SK-N-SH (cell line): ENCODE measurements around the gene KCND3. TPM values are rescaled to one million over a fixed set of nuclear protein-coding genes. Genes with fewer than 3 reads are reported as not detected.

ENCODE experiments used
- CTCF ChIA-PET: fragments of 300-600, 350-600 bp; formaldehyde crosslinking; extraction: SDS; loops from one replicate; lab custom pipeline; 2021; lab: Yijun Ruan, JAX
- POLR2A ChIA-PET: fragments of 350-600 bp; sonication (Branson Sonifier 250); formaldehyde crosslinking; extraction: SDS; loops from one replicate; lab custom pipeline; 2020; ENCODE audit warnings: antibody characterized with exemption, inconsistent platforms; lab: Yijun Ruan, JAX
- DNase-seq: peaks from one replicate; pipeline ENCODE4 v3.0.0; 2012
- H2AFZ ChIP-seq: fragments of 200-600 bp; sonication (generic); 2 replicates; pipeline ENCODE4 v1.8.1; 2016; ENCODE audit warnings: antibody characterized with exemption, mild to moderate bottlenecking, low read depth
- H3F3A ChIP-seq: fragments of 200-600 bp; sonication (generic); replicated peaks from 2 replicates; pipeline ENCODE3; 2016; ENCODE audit warnings: antibody characterized with exemption, mild to moderate bottlenecking; ENCODE audit not compliant: insufficient read depth
- H3K27ac ChIP-seq, 2 experiments: fragments of 200-500 bp in 1 of 2; fragments of 200-600 bp in 1 of 2; sonication (Bioruptor generic) in 1 of 2; sonication (generic), shearing (Covaris generic) in 1 of 2; 2 replicates each; pipeline versions ENCODE4 v1.5.1 to v1.6.1; 2014 to 2016; ENCODE audit warnings: low read depth in 2 of 2, inconsistent platforms in 1 of 2, low read length in 1 of 2, mild to moderate bottlenecking in 1 of 2, mixed read lengths in 1 of 2
- H3K27me3 ChIP-seq: fragments of 200-600 bp; sonication (generic), shearing (Covaris generic); 2 replicates; pipeline ENCODE4 v1.6.1; 2016; ENCODE audit warnings: mixed run types; ENCODE audit not compliant: insufficient read depth
- H3K36me3 ChIP-seq, 2 experiments: fragments of 200-500 bp in 1 of 2; fragments of 200-600 bp in 1 of 2; sonication (Bioruptor generic) in 1 of 2; sonication (generic) in 1 of 2; replicated peaks in 1 of 2; 2 replicates each; pipeline versions ENCODE3 to v1.5.1; 2014 to 2016; ENCODE audit warnings: low read length in 1 of 2, mild to moderate bottlenecking in 1 of 2; ENCODE audit not compliant: insufficient read depth in 2 of 2, control insufficient read depth in 1 of 2
- H3K4me1 ChIP-seq, 2 experiments: fragments of 200-500 bp in 1 of 2; fragments of 200-600 bp in 1 of 2; sonication (Bioruptor generic) in 1 of 2; sonication (generic), shearing (Covaris generic) in 1 of 2; 2 replicates each; pipeline versions ENCODE4 v1.5.1 to v1.6.1; 2014 to 2016; ENCODE audit warnings: low read depth in 1 of 2, low read length in 1 of 2, mixed run types in 1 of 2; ENCODE audit not compliant: insufficient read depth in 2 of 2, control insufficient read depth in 1 of 2
- H3K4me2 ChIP-seq: fragments of 200-600 bp; sonication (generic), shearing (Covaris generic); 2 replicates; pipeline ENCODE4 v1.6.1; 2017; ENCODE audit warnings: mixed run types
- H3K4me3 ChIP-seq, 2 experiments: fragments of 200-500 bp in 1 of 2; fragments of 200-600 bp in 1 of 2; sonication (Bioruptor generic) in 1 of 2; sonication (generic), shearing (Covaris generic) in 1 of 2; 2 replicates each; pipeline versions ENCODE4 v1.5.1 to v1.8.1; 2014 to 2016; ENCODE audit warnings: low read depth in 2 of 2, inconsistent platforms in 1 of 2, low read length in 1 of 2, mild to moderate bottlenecking in 1 of 2, mixed read lengths in 1 of 2, moderate library complexity in 1 of 2
- H3K79me2 ChIP-seq: fragments of 200-600 bp; sonication (generic); 2 replicates; pipeline ENCODE4 v1.8.1; 2017; ENCODE audit warnings: mild to moderate bottlenecking; ENCODE audit not compliant: insufficient read depth
- H3K9ac ChIP-seq: fragments of 200-600 bp; sonication (generic); 2 replicates; pipeline ENCODE4 v1.6.1; 2017; ENCODE audit warnings: mixed run types
- H3K9me2 ChIP-seq: fragments of 200-600 bp; sonication (generic); 2 replicates; pipeline ENCODE4 v1.6.1; 2017; ENCODE audit warnings: mixed run types
- H3K9me3 ChIP-seq: fragments of 200-600 bp; sonication (generic); 2 replicates; pipeline ENCODE4 v1.6.1; 2017; ENCODE audit warnings: mixed run types, mild to moderate bottlenecking, moderate library complexity
- H4K20me1 ChIP-seq: fragments of 200-600 bp; sonication (generic); 2 replicates; pipeline ENCODE4 v1.6.1; 2017; ENCODE audit warnings: mild to moderate bottlenecking, mixed run types; ENCODE audit not compliant: insufficient read depth
- CHD2 ChIP-seq: fragments of 150-350 bp; IDR thresholded peaks from 2 replicates; pipeline ENCODE4 v1.6.1; 2018; ENCODE audit warnings: low read length; ENCODE audit not compliant: partially characterized antibody
- EP300 ChIP-seq, 2 experiments: IDR thresholded peaks; 2 replicates each; pipeline versions ENCODE4 v1.4.0 to v1.6.1; 2012; ENCODE audit warnings: borderline replicate concordance in 1 of 2, low read depth in 1 of 2, low read length in 1 of 2
- EZH2phosphoT487 ChIP-seq: fragments of 200-600 bp; sonication (generic); IDR thresholded peaks from 2 replicates; pipeline ENCODE4 v1.6.1; 2017; ENCODE audit warnings: low read depth, mixed run types, mild to moderate bottlenecking, antibody characterized with exemption, moderate library complexity, borderline replicate concordance
- FOSL2 ChIP-seq: IDR thresholded peaks from 2 replicates; pipeline ENCODE4 v1.4.0; 2012; ENCODE audit warnings: low read depth, mild to moderate bottlenecking, moderate library complexity, borderline replicate concordance
- FOXJ3 ChIP-seq: sonication (generic); formaldehyde crosslinking; IDR thresholded peaks from 2 replicates; pipeline ENCODE4 v1.5.1; 2020; ENCODE audit warnings: mild to moderate bottlenecking, missing genetic modification reagents
- FOXM1 ChIP-seq: IDR thresholded peaks from 2 replicates; pipeline ENCODE4 v1.4.0; 2012; ENCODE audit warnings: low read depth, mild to moderate bottlenecking
- GABPA ChIP-seq: IDR thresholded peaks from 2 replicates; pipeline ENCODE4 v1.4.0; 2012; ENCODE audit warnings: low read depth, mild to moderate bottlenecking
- MXI1 ChIP-seq: IDR thresholded peaks from 2 replicates; pipeline ENCODE4 v1.6.1; 2012; ENCODE audit warnings: mild to moderate bottlenecking, low read depth, low read length, improper control_type of control experiment
- NFIC ChIP-seq: IDR thresholded peaks from 2 replicates; pipeline ENCODE4 v1.4.0; 2012; ENCODE audit warnings: borderline replicate concordance
- NRF1 ChIP-seq: IDR thresholded peaks from 2 replicates; pipeline ENCODE4 v1.6.1; 2012; ENCODE audit warnings: low read depth, mild to moderate bottlenecking, low read length
- POLR2AphosphoS5 ChIP-seq: IDR thresholded peaks from 2 replicates; pipeline ENCODE4 v1.6.1; 2012; ENCODE audit warnings: low read depth, low read length
- RXRA ChIP-seq: IDR thresholded peaks from 2 replicates; pipeline ENCODE4 v1.4.0; 2012; ENCODE audit warnings: low read depth, mild to moderate bottlenecking, borderline replicate concordance
- SIN3A ChIP-seq: IDR thresholded peaks from 2 replicates; pipeline ENCODE4 v1.6.1; 2012; ENCODE audit warnings: low read depth, mild to moderate bottlenecking, low read length, moderate library complexity, borderline replicate concordance
- SMC3 ChIP-seq: IDR thresholded peaks from 2 replicates; pipeline ENCODE4 v1.6.1; 2012; ENCODE audit warnings: low read depth, low read length, improper control_type of control experiment
- TAF1 ChIP-seq: IDR thresholded peaks from 2 replicates; pipeline ENCODE4 v1.6.1; 2012; ENCODE audit warnings: low read depth, mild to moderate bottlenecking, low read length, moderate library complexity, borderline replicate concordance
- YY1 ChIP-seq: IDR thresholded peaks from 2 replicates; pipeline ENCODE4 v1.4.0; 2012; ENCODE audit warnings: low read depth, mild to moderate bottlenecking
- WGBS: methylation state at CpG from one replicate; pipeline ENCODE4 v1.1.6; 2017; ENCODE audit warnings: low lambda C conversion rate; 5-methylcytosine and 5-hydroxymethylcytosine counted together
- polyA plus RNA-seq, 3 experiments: library from polyadenylated mRNA; depleted of rRNA; stranded (reverse); fragments of >200 nt; gene quantifications; 2 replicates each; pipeline ENCODE4 v1.2.3, GENCODE V29; 2012
- TF ChIP-seq, protein P1 (sequence below): fragments of 150-350 bp; IDR thresholded peaks from 2 replicates; pipeline ENCODE4 v1.6.1; 2016; ENCODE audit warnings: mild to moderate bottlenecking, low read depth, low read length
- TF ChIP-seq, protein P2 (sequence below): IDR thresholded peaks from 2 replicates; pipeline ENCODE4 v1.4.0; 2012; ENCODE audit warnings: low read depth
- TF ChIP-seq, protein P3 (sequence below): IDR thresholded peaks from 2 replicates; pipeline ENCODE4 v1.4.0; 2012; ENCODE audit warnings: low read depth, borderline replicate concordance
- TF ChIP-seq, protein P4 (sequence below): fragments of 150-350 bp; IDR thresholded peaks from 2 replicates; pipeline ENCODE4 v1.6.1; 2017; ENCODE audit warnings: antibody characterized with exemption, low read length, low read depth, borderline replicate concordance
- TF ChIP-seq, protein P5 (sequence below): IDR thresholded peaks from 2 replicates; pipeline ENCODE4 v1.4.0; 2012; ENCODE audit warnings: low read depth, borderline replicate concordance

Gene KCND3
- polyA plus RNA-seq, 1 of the 3 experiments (the other 2 are of a cell fraction): not detected

DNA sequence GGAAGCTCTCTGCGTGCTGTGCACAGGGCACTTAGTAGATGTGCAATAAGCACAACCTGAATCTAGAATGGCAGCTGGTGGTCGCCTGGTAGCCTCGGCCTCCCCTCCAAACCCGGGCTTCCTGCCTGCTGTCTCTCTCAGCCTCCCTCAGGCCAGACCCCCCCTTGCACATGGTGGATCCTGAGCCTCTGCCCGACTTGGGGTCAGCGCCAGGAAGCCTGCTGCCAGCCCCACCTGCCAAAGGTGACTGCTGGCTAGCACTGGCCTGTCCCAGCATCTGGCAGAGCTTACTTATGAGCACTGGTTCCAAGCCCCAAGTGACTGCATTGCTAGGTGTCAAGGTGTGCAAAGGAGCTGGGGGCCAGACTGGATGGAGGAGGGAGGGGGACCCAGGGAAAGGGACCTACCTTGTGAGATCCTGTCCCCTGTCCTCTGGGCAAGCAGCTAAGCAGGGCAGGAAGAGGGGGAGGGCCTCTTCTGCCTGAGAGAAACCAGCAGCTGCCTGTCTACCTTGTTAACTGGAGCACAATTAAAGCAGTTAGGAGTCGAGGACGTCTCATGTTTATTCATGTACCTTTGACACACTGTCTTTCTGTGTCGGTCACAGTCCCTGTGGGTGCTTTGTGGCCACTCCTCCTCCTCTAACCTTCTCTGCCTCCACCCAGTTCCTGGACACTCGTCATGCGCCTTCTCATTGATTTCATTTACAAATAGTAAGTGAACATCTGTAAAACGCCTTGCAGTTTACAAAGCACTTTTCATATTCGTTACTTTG, 132.9 kb downstream of the KCND3 start:
- H2AFZ ChIP-seq: no peak overlapping the region
- no peaks in the 10 kb centered on the region for H3F3A ChIP-seq
- H3K27me3 ChIP-seq: peaks cover 10% of the 10 kb centered on the region; the same call in 1 of the 2 replicates
- ChIA-PET CTCF (no interaction called here), POLR2A (no interaction called here)
- DNase-seq: no peak
- WGBS: 26% methylated on average over 11 of the region's 13 CpGs
- H3K4me1 ChIP-seq: peaks cover 0 to 7% of the 10 kb centered on the region in 2 experiments; a peak in 1 of 4 replicates
- no peak for TF ChIP-seq MXI1
- no peak for TF ChIP-seq CHD2
- no peak for TF ChIP-seq EZH2phosphoT487
- no peak for TF ChIP-seq FOSL2
- TF ChIP-seq, protein P1, sequence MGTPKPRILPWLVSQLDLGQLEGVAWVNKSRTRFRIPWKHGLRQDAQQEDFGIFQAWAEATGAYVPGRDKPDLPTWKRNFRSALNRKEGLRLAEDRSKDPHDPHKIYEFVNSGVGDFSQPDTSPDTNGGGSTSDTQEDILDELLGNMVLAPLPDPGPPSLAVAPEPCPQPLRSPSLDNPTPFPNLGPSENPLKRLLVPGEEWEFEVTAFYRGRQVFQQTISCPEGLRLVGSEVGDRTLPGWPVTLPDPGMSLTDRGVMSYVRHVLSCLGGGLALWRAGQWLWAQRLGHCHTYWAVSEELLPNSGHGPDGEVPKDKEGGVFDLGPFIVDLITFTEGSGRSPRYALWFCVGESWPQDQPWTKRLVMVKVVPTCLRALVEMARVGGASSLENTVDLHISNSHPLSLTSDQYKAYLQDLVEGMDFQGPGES: no peak
- TF ChIP-seq, protein P2, sequence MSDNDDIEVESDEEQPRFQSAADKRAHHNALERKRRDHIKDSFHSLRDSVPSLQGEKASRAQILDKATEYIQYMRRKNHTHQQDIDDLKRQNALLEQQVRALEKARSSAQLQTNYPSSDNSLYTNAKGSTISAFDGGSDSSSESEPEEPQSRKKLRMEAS: no peak
- TF ChIP-seq, protein P3, sequence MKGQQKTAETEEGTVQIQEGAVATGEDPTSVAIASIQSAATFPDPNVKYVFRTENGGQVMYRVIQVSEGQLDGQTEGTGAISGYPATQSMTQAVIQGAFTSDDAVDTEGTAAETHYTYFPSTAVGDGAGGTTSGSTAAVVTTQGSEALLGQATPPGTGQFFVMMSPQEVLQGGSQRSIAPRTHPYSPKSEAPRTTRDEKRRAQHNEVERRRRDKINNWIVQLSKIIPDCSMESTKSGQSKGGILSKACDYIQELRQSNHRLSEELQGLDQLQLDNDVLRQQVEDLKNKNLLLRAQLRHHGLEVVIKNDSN: no peak
- no peak for TF ChIP-seq SIN3A
- TF ChIP-seq YY1: no peak
- TF ChIP-seq NFIC: no peak
- H3K36me3 ChIP-seq: no peaks in the 10 kb centered on the region
- no peaks in the 10 kb centered on the region for H3K9me2 ChIP-seq
- H3K4me3 ChIP-seq: no peak overlapping the region
- H4K20me1 ChIP-seq: no peaks in the 10 kb centered on the region
- no peak overlapping the region for H3K4me2 ChIP-seq
- H3K9ac ChIP-seq: no peak overlapping the region
- no peaks in the 10 kb centered on the region for H3K9me3 ChIP-seq
- no peak overlapping the region for H3K27ac ChIP-seq
- H3K79me2 ChIP-seq: no peaks in the 10 kb centered on the region

DNA sequence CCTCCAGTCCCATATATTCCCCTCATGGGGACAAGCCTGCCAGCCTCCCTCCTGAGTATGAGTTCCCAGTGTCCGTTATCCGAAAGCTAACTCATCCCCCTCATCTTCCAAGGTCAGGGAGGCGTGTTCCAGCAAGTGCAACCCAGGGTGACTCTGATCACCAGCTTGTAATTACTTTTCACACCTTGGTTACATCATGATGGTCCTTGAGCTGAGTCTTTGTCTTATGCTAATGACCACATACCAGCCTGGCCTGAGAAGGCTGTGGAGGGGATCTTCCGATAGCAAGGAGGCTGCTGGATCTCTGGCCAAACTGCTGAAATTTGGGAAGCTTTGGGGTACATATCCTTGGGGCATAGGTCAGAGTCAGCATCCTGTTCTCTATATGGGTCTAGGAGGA, 134.2 kb downstream of the KCND3 start:
- H3K9ac ChIP-seq: no peak overlapping the region
- no peaks in the 10 kb centered on the region for H3K9me2 ChIP-seq
- ChIA-PET CTCF (interaction anchor here (1.0 to 1.1 kb wide), 2 partner anchors 12 to 43 kb away, joined by 3 read pairs; no protein-coding TSS in a partner anchor), POLR2A (no interaction called here)
- H3K4me2 ChIP-seq: no peak overlapping the region
- no peak for DNase-seq
- H3K9me3 ChIP-seq: no peaks in the 10 kb centered on the region
- no peaks in the 10 kb centered on the region for H4K20me1 ChIP-seq
- no peak overlapping the region for H3K27ac ChIP-seq
- 44% methylated on average over 4 of the region's 4 CpGs for WGBS
- TF ChIP-seq, protein P4, sequence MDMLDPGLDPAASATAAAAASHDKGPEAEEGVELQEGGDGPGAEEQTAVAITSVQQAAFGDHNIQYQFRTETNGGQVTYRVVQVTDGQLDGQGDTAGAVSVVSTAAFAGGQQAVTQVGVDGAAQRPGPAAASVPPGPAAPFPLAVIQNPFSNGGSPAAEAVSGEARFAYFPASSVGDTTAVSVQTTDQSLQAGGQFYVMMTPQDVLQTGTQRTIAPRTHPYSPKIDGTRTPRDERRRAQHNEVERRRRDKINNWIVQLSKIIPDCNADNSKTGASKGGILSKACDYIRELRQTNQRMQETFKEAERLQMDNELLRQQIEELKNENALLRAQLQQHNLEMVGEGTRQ: no peak
- no peak for TF ChIP-seq SMC3
- no peak for TF ChIP-seq TAF1
- TF ChIP-seq EZH2phosphoT487: no peak
- no peak for TF ChIP-seq NFIC
- no peak for TF ChIP-seq GABPA
- no peak for TF ChIP-seq EP300 (IDR thresholded peaks at IDR 0.05; ENCODE audit: borderline replicate concordance in 1 of 2, low read depth in 1 of 2, low read length in 1 of 2)
- TF ChIP-seq, protein P5, sequence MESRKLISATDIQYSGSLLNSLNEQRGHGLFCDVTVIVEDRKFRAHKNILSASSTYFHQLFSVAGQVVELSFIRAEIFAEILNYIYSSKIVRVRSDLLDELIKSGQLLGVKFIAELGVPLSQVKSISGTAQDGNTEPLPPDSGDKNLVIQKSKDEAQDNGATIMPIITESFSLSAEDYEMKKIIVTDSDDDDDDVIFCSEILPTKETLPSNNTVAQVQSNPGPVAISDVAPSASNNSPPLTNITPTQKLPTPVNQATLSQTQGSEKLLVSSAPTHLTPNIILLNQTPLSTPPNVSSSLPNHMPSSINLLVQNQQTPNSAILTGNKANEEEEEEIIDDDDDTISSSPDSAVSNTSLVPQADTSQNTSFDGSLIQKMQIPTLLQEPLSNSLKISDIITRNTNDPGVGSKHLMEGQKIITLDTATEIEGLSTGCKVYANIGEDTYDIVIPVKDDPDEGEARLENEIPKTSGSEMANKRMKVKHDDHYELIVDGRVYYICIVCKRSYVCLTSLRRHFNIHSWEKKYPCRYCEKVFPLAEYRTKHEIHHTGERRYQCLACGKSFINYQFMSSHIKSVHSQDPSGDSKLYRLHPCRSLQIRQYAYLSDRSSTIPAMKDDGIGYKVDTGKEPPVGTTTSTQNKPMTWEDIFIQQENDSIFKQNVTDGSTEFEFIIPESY: no peak
- TF ChIP-seq SIN3A: no peak
- TF ChIP-seq FOSL2: no peak
- no peak for TF ChIP-seq NRF1
- TF ChIP-seq POLR2AphosphoS5: no peak
- TF ChIP-seq YY1: no peak
- TF ChIP-seq, protein P2: no peak
- TF ChIP-seq RXRA: no peak
- no peak for TF ChIP-seq FOXJ3 (CRISPR knock-in tag)
- TF ChIP-seq FOXM1: no peak
- H3K27me3 ChIP-seq: peaks cover 12% of the 10 kb centered on the region; the same call in 1 of the 2 replicates
- H3K4me3 ChIP-seq: no peak overlapping the region
- H3K4me1 ChIP-seq: peaks cover 0 to 3% of the 10 kb centered on the region in 2 experiments; a peak in 1 of 4 replicates
- no peak overlapping the region for H2AFZ ChIP-seq
- no peaks in the 10 kb centered on the region for H3K36me3 ChIP-seq
- H3K79me2 ChIP-seq: no peaks in the 10 kb centered on the region
- H3F3A ChIP-seq: no peaks in the 10 kb centered on the region
